ENCODE measurements around the gene GTF3A. TPM values are rescaled to one million over a fixed set of nuclear protein-coding genes. Genes with fewer than 3 reads are reported as not detected.

Gene GTF3A
- total and polyA plus RNA-seq, 2 experiments from 2014 or later = 109 to 190 TPM

DNA sequence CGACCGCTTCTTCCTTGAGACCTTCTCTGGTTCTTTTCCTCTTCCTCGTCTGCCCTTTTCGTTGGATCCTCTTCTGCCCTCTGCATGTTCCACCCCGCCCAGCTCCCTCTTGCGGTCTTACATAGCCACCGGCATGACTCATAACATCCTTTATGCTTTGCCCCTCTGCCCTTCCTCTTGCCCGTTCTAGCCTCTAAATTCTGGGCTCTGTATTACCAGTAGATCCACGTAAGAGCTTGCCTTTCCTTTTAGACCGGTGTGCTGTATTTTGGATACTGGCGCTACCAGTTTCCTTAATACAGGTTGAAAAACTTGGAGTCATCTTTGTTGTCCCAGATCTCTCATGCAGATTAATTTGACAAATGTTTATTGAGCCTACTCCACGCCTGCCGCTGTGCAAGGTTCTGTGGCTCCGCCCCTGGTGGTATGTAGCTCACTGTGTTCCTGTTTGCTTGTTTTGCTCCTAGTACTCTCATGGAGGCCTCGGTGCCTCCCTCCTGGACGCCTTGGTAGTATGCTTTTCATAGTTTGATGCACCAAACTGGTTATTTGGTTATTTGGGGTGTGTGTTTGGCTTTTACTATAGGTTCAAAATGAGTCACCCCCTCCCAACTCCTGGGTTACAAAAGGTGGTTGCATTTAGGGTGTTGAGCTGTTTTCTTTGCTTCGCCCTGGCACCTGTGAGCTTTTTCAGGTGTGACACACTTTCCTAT is 1.7 kb downstream of the GTF3A start:
- H3K27me3 Mint-ChIP-seq (ENCODE audit: insufficient read depth, low read depth, poor library complexity) = peaks cover 8% of the 10 kb centered on the region
- Histone ChIP-seq H3K9me2 (ENCODE audit: insufficient read depth) (no peaks in the 10 kb centered on the region), H4K20me1 (replicated peaks; ENCODE audit: insufficient read depth) (no peaks in the 10 kb centered on the region; the same call in 1 of the 2 replicates), H3K27me3 (ENCODE audit: insufficient read depth) (peaks cover 21% of the 10 kb centered on the region), H3K27ac (ENCODE audit: low read depth) (no peak overlapping the region; the same call in 1 of the 2 replicates), H3K4me2 (peak overlapping the region; percentile 98), H3K4me3 (peak overlapping the region; percentile 88), H3K79me2 (replicated peaks; ENCODE audit: insufficient read depth) (peaks cover 31% of the 10 kb centered on the region), H3F3A (replicated peaks; ENCODE audit: low read depth) (no peaks in the 10 kb centered on the region), H3K4me1 (ENCODE audit: insufficient read depth) (peaks cover 22% of the 10 kb centered on the region), H2AFZ (no peak overlapping the region), H3K36me3 (ENCODE audit: insufficient read depth) (peaks cover 27% of the 10 kb centered on the region)
- ATAC-seq (peak; percentile 63), DNase-seq (ENCODE audit: low spot score) (peak; percentile 73)
- peaks cover 39% of the 10 kb centered on the region for H3K36me3 Mint-ChIP-seq (ENCODE audit: low read depth)
- TF ChIP-seq CTCF (conservative IDR thresholded peaks at IDR 0.05; ENCODE audit: low read depth in 2 of 2) = peak; percentile 49 to 59
- TF ChIP-seq ZNF331 (CRISPR knock-in tag; IDR thresholded peaks at IDR 0.05; ENCODE audit: low read depth) = no peak
- no peaks in the 10 kb centered on the region for H3K9me3 Mint-ChIP-seq
- peaks cover 24% of the 10 kb centered on the region for H3K4me1 Mint-ChIP-seq
- H3K4me3 Mint-ChIP-seq = peak overlapping the region; percentile 69
- peak overlapping the region; percentile 7; the same call in 1 of the 2 replicates for H3K27ac Mint-ChIP-seq

GRCh38 chr13:27427641-27428040 is 3.2 kb downstream of the GTF3A start:
- TF ChIP-seq CTCF (conservative IDR thresholded peaks at IDR 0.05; ENCODE audit: low read depth in 2 of 2) (no peak), REST (IDR thresholded peaks at IDR 0.05; ENCODE audit: unreplicated experiment) (no peak)
- H4K20me1 ChIP-seq (replicated peaks; ENCODE audit: insufficient read depth) = no peaks in the 10 kb centered on the region; the same call in 1 of the 2 replicates
- Mint-ChIP-seq H3K4me1 (peaks cover 24% of the 10 kb centered on the region), H3K27me3 (ENCODE audit: insufficient read depth, low read depth, poor library complexity) (peaks cover 8% of the 10 kb centered on the region), H3K27ac (no peak overlapping the region), H3K4me3 (no peak overlapping the region), H3K9me3 (no peaks in the 10 kb centered on the region), H3K36me3 (ENCODE audit: low read depth) (peaks cover 51% of the 10 kb centered on the region)
- peaks cover 22% of the 10 kb centered on the region for H3K4me1 ChIP-seq (ENCODE audit: insufficient read depth)
- H3K4me2 ChIP-seq = no peak overlapping the region
- H3F3A ChIP-seq (replicated peaks; ENCODE audit: low read depth) = no peaks in the 10 kb centered on the region
- no peak for DNase-seq (ENCODE audit: low spot score)
- no peak overlapping the region for H3K4me3 ChIP-seq
- peaks cover 15% of the 10 kb centered on the region for H3K27me3 ChIP-seq (ENCODE audit: insufficient read depth)
- no peak overlapping the region for H3K27ac ChIP-seq (ENCODE audit: low read depth)
- no peaks in the 10 kb centered on the region for H3K9me2 ChIP-seq (ENCODE audit: insufficient read depth)
- no peak for ATAC-seq
- H3K79me2 ChIP-seq (replicated peaks; ENCODE audit: insufficient read depth) = peaks cover 31% of the 10 kb centered on the region
- H3K36me3 ChIP-seq (ENCODE audit: insufficient read depth) = peaks cover 36% of the 10 kb centered on the region
- no peak overlapping the region for H2AFZ ChIP-seq

Measured in GM23338 (cell line).